K562 (cell line): Measurements from ENCODE around the gene OR4D2. TPM values are rescaled to one million over a fixed set of nuclear protein-coding genes. Genes with fewer than 3 reads are reported as not detected.

ENCODE experiments used
- ATAC-seq: fragments of 200-7000 bp; cut with Tn5 transposase; 3 replicates; pipeline ENCODE4 v1.9.1; 2020; ENCODE audit warnings: moderate library complexity
- BruUV-seq: library from RNA; stranded (reverse); fragments of 400-500 nt; replicated peaks from 2 replicates; lab custom pipeline; 2021; lab: Mats Ljungman, UMichigan
- CTCF ChIA-PET: fragments of 300-600 bp; formaldehyde crosslinking; extraction: SDS; loops from one replicate; lab custom pipeline; 2021; ENCODE audit warnings: low intra/inter-chr PET ratio; lab: Yijun Ruan, JAX
- POLR2A ChIA-PET: fragments of 300-600, 350-650 bp; sonication (Branson Sonifier 250); formaldehyde crosslinking; extraction: SDS; loops from one replicate; lab custom pipeline; 2021; ENCODE audit warnings: antibody characterized with exemption, inconsistent platforms; lab: Yijun Ruan, JAX
- DNase-seq, 4 experiments: peaks; one replicate each; pipeline versions ENCODE4 v3.0.0 to v3.0.0-alpha.2; 2011 to 2018; ENCODE audit warnings: low spot score in 3 of 4, mixed read lengths in 3 of 4; ENCODE audit errors: extremely low read depth in 1 of 4
- FAIRE-seq: peaks from 2 replicates; lab custom pipeline; 2011; peaks lifted over from hg19 to GRCh38; lab: Jason Lieb, UNC
- H2AFZ ChIP-seq: 2 replicates; pipeline ENCODE4 v1.6.0; 2011; ENCODE audit warnings: low read depth, low read length, control low read depth, inconsistent platforms
- H3K27ac ChIP-seq: fragments of 200-600 bp; 3 replicates; pipeline ENCODE4 v1.8.0; 2011; ENCODE audit warnings: low read depth, mild to moderate bottlenecking, control low read depth, inconsistent platforms, low read length, moderate library complexity, mixed read lengths; ENCODE audit errors: extremely low read depth
- H3K27me3 ChIP-seq, 2 experiments: fragments of 300-600 bp in 1 of 2; 2 replicates in 1 of 2; 3 replicates in 1 of 2; pipeline versions ENCODE4 v1.6.0 to v1.8.0; 2011; ENCODE audit warnings: inconsistent platforms in 2 of 2, low read length in 2 of 2, mild to moderate bottlenecking in 1 of 2, mixed read lengths in 1 of 2, moderate library complexity in 1 of 2; ENCODE audit not compliant: control insufficient read depth in 2 of 2, insufficient read depth in 2 of 2
- H3K36me3 ChIP-seq: fragments of 300-600 bp; 3 replicates; pipeline ENCODE4 v1.8.0; 2011; ENCODE audit warnings: mild to moderate bottlenecking, low read length, inconsistent platforms; ENCODE audit not compliant: control insufficient read depth, insufficient read depth
- H3K4me1 ChIP-seq, 2 experiments: fragments of 200-600 bp in 1 of 2; replicated peaks in 1 of 2; 2 replicates in 1 of 2; 3 replicates in 1 of 2; pipeline versions ENCODE4 v1.5.1 to v1.8.0; 2011; ENCODE audit warnings: inconsistent platforms in 2 of 2, low read length in 2 of 2, mild to moderate bottlenecking in 1 of 2, mixed read lengths in 1 of 2, moderate library complexity in 1 of 2; ENCODE audit not compliant: control insufficient read depth in 2 of 2, insufficient read depth in 2 of 2
- H3K4me2 ChIP-seq: 2 replicates; pipeline ENCODE4 v1.6.1; 2011; ENCODE audit warnings: low read length, control low read depth, inconsistent platforms, mixed read lengths; ENCODE audit not compliant: insufficient read depth
- H3K4me3 ChIP-seq: fragments of 200-600 bp; sonication (generic), shearing (Covaris generic); 2 replicates; pipeline ENCODE4 v1.5.1; 2016; ENCODE audit warnings: control low read depth, inconsistent platforms
- H3K79me2 ChIP-seq: fragments of 200-600 bp; 3 replicates; pipeline ENCODE4 v1.8.0; 2011; ENCODE audit warnings: low read length, inconsistent platforms; ENCODE audit not compliant: control insufficient read depth, insufficient read depth
- H3K9ac ChIP-seq, 2 experiments: 2 replicates each; pipeline versions ENCODE4 v1.6.0 to v1.6.1; 2011; ENCODE audit warnings: low read depth in 2 of 2, low read length in 2 of 2, control low read depth in 1 of 2, inconsistent platforms in 1 of 2, mild to moderate bottlenecking in 1 of 2, mixed read lengths in 1 of 2; ENCODE audit not compliant: insufficient read depth in 1 of 2
- H3K9me1 ChIP-seq: one replicate; pipeline ENCODE4 v1.6.0; 2011; ENCODE audit warnings: inconsistent platforms, mild to moderate bottlenecking, low read length, moderate library complexity; ENCODE audit not compliant: control insufficient read depth, insufficient read depth
- H3K9me3 ChIP-seq: replicated peaks from 2 replicates; pipeline ENCODE4 v1.5.1; 2011; ENCODE audit warnings: low read depth, low read length, inconsistent platforms; ENCODE audit not compliant: control insufficient read depth, insufficient read depth
- H4K20me1 ChIP-seq: replicated peaks from 2 replicates; pipeline ENCODE4 v1.6.1; 2011; ENCODE audit warnings: low read length, inconsistent platforms, mixed read lengths; ENCODE audit not compliant: control insufficient read depth, insufficient read depth
- ASH1L ChIP-seq: fragments of 450-650 bp; IDR thresholded peaks from 2 replicates; pipeline ENCODE4 v1.6.1; 2018; ENCODE audit warnings: borderline replicate concordance, mild to moderate bottlenecking, low read depth; ENCODE audit not compliant: partially characterized antibody
- CHD2 ChIP-seq: IDR thresholded peaks from 2 replicates; pipeline ENCODE4 v1.6.1; 2011; ENCODE audit warnings: low read depth, low read length
- CREB1 ChIP-seq, 2 experiments: sonication (generic) in 1 of 2; formaldehyde crosslinking in 1 of 2; IDR thresholded peaks; 2 replicates each; pipeline versions ENCODE4 v1.6.1 to v1.8.0; 2012 to 2022; ENCODE audit warnings: inconsistent platforms in 1 of 2, mild to moderate bottlenecking in 1 of 2, missing genetic modification reagents in 1 of 2, moderate library complexity in 1 of 2
- CSDE1 ChIP-seq, 2 experiments: fragments of 450-650 bp; IDR thresholded peaks; 2 replicates each; pipeline ENCODE4 v1.6.1; 2016; ENCODE audit warnings: mild to moderate bottlenecking in 1 of 2
- HNRNPUL1 ChIP-seq: fragments of 200-400 bp; formaldehyde crosslinking; IDR thresholded peaks from 2 replicates; pipeline ENCODE4 v1.6.1; 2017; ENCODE audit warnings: low read length
- MECOM ChIP-seq: fragments of 250-450 bp; sonication (Bioruptor Pico); IDR thresholded peaks from 2 replicates; pipeline ENCODE4 v1.8.0; 2022; ENCODE audit warnings: inconsistent platforms
- MTA1 ChIP-seq: fragments of 450-650 bp; IDR thresholded peaks from 2 replicates; pipeline ENCODE4 v1.6.1; 2017; ENCODE audit warnings: borderline replicate concordance
- NFIC ChIP-seq: fragments of 450-650 bp; IDR thresholded peaks from 2 replicates; pipeline ENCODE4 v1.6.1; 2017; ENCODE audit warnings: mild to moderate bottlenecking, inconsistent platforms
- NR3C1 ChIP-seq: sonication (generic); formaldehyde crosslinking; IDR thresholded peaks from 2 replicates; pipeline ENCODE4 v1.8.1; 2022; ENCODE audit warnings: missing genetic modification reagents
- RAD21 ChIP-seq, 2 experiments: fragments of 250-450 bp in 1 of 2; fragments of 450-650 bp in 1 of 2; sonication (Bioruptor Pico) in 1 of 2; formaldehyde crosslinking in 1 of 2; IDR thresholded peaks in 1 of 2; conservative IDR thresholded peaks in 1 of 2; 2 replicates each; pipeline versions ENCODE4 v1.4.0 to v1.8.0; 2020 to 2022; ENCODE audit warnings: mild to moderate bottlenecking in 2 of 2, moderate library complexity in 1 of 2
- SIX5 ChIP-seq, 2 experiments: IDR thresholded peaks; 2 replicates each; pipeline ENCODE4 v1.6.1; 2011; ENCODE audit warnings: low read length in 2 of 2, borderline replicate concordance in 1 of 2, low read depth in 1 of 2, mild to moderate bottlenecking in 1 of 2, moderate library complexity in 1 of 2; ENCODE audit not compliant: insufficient read depth in 1 of 2
- TBP ChIP-seq: optimal IDR thresholded peaks from 2 replicates; pipeline ENCODE3; 2011; ENCODE audit warnings: low read depth, low read length, improper control_type of control experiment
- TCF7L2 ChIP-seq: fragments of 150-350 bp; IDR thresholded peaks from 2 replicates; pipeline ENCODE4 v1.6.1; 2016; ENCODE audit warnings: low read depth, mild to moderate bottlenecking, low read length, moderate library complexity
- YY1 ChIP-seq, 3 experiments: IDR thresholded peaks; 2 replicates each; pipeline ENCODE4 v1.6.1; 2011; ENCODE audit warnings: low read length in 2 of 3, mild to moderate bottlenecking in 2 of 3, moderate library complexity in 2 of 3, borderline replicate concordance in 1 of 3, control low read depth in 1 of 3, low read depth in 1 of 3; ENCODE audit not compliant: insufficient read depth in 3 of 3, insufficient replicate concordance in 2 of 3, control insufficient read depth in 1 of 3, insufficient read length in 1 of 3; ENCODE audit errors: extremely low read depth in 1 of 3
- ZNF224 ChIP-seq: sonication (generic); formaldehyde crosslinking; IDR thresholded peaks from 2 replicates; pipeline ENCODE4 v1.8.0; 2022; ENCODE audit warnings: mild to moderate bottlenecking, missing genetic modification reagents
- ZNF384 ChIP-seq: IDR thresholded peaks from 2 replicates; pipeline ENCODE4 v1.6.1; 2012; ENCODE audit warnings: low read depth, low read length, improper control_type of control experiment
- WGBS: fragments of 100-300 bp; shearing (Covaris generic); methylation state at CpG from one replicate; pipeline ENCODE4 v1.1.6; 2016; ENCODE audit warnings: low coverage, mixed read lengths; ENCODE audit not compliant: insufficient coverage; ENCODE audit errors: missing lambda C conversion rate; 5-methylcytosine and 5-hydroxymethylcytosine counted together
- in situ Hi-C: fragments of 300-500 bp; cut with MboI; formaldehyde crosslinking; loops from 4 replicates; pipeline ENCODE4 v1.15.0; 2018; ENCODE audit warnings: inconsistent platforms, mixed read lengths
- intact Hi-C: fragments of 100-400 bp; cut with micrococcal nuclease; formaldehyde crosslinking; loops from 2 replicates; pipeline ENCODE4 v1.14.2; 2022
- polyA plus RNA-seq, 8 experiments: library from polyadenylated mRNA; depleted of rRNA in 4 of 8; stranded (reverse) in 5 of 8; unstranded in 3 of 8; fragments of >200 nt; fragmentation: Nextera tagmentation in 2 of 8; fragmentation: Illumina TruSeq in 1 of 8; extraction: Ambion mirVana in 2 of 8; extraction: Trizol in 1 of 8; gene quantifications; 2 replicates each; pipeline versions ENCODE4 v1.2.1 to v1.2.3, GENCODE V29; 2011 to 2014; ENCODE audit warnings: inconsistent platforms in 1 of 8, missing spikeins in 1 of 8
- total RNA-seq, 7 experiments: library from RNA; depleted of rRNA in 6 of 7; stranded (reverse); fragments of >200 nt in 6 of 7; fragmentation: Illumina TruSeq in 2 of 7; extraction: Trizol in 2 of 7; gene quantifications; 2 replicates each; pipeline versions ENCODE4 v1.2.1 to v1.2.3, GENCODE V29; 2011 to 2021; ENCODE audit warnings: low replicate concordance in 1 of 7
- TF ChIP-seq, protein P1 (sequence below): fragments of 450-650 bp; formaldehyde crosslinking; IDR thresholded peaks from 2 replicates; pipeline ENCODE4 v1.4.0; 2020; ENCODE audit warnings: mild to moderate bottlenecking, moderate library complexity
- TF ChIP-seq, protein P2 (sequence below): fragments of 250-450 bp; sonication (Bioruptor Pico); IDR thresholded peaks from 2 replicates; pipeline ENCODE4 v1.8.0; 2021; ENCODE audit warnings: borderline replicate concordance, mild to moderate bottlenecking, moderate library complexity; ENCODE audit not compliant: poor library complexity, severe bottlenecking

The OR4D2 gene
- total and polyA plus RNA-seq, 9 of the 15 experiments (the other 6 are each of a cell fraction or from before 2014, with no cell fraction given): not detected

DNA sequence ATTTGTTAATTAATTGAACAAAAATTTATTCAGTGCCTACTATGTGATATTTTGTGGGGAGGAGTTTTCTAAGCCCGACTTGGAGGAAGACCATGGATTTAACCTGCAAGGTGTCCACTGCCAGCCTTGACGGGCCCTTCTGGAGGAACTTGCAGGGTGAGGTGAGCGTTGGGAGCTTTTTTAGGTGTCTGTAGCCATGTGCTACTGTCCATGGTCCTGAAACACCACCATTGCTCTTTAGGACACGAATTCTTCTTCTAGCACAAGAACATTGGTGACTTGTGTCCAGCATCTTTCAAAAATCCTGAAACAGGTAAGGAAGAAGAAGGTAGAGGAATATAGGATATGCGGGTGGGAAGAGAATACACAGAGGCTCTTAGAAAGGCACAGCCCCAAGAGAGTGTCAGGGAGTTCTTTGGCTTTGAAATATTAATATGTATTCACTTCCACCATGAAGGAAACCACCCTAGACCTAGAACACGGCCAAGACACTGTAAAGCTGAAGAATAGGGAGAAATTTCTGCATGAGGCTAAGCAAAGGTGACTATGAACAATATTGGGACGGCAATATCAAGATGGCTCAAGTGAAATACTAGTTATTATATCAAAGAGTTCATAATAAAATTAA, 46.5 kb upstream of the OR4D2 start (continued):
- no peak for TF ChIP-seq CSDE1 (IDR thresholded peaks at IDR 0.05)
- TF ChIP-seq SIX5 (IDR thresholded peaks at IDR 0.05; ENCODE audit: borderline replicate concordance in 1 of 2, insufficient read depth in 1 of 2, low read depth in 1 of 2, low read length in 2 of 2): no peak
- TF ChIP-seq NR3C1: peak; percentile 54; the same call in 1 of the 2 replicates
- no peak for TF ChIP-seq CREB1 (IDR thresholded peaks at IDR 0.05)
- TF ChIP-seq CREB1 (CRISPR knock-in tag; IDR thresholded peaks at IDR 0.05): peak; percentile 29; the same call in 1 of the 2 replicates
- no peak for TF ChIP-seq ZNF224 (CRISPR knock-in tag)
- no peak for TF ChIP-seq MECOM (CRISPR knock-in tag)

DNA sequence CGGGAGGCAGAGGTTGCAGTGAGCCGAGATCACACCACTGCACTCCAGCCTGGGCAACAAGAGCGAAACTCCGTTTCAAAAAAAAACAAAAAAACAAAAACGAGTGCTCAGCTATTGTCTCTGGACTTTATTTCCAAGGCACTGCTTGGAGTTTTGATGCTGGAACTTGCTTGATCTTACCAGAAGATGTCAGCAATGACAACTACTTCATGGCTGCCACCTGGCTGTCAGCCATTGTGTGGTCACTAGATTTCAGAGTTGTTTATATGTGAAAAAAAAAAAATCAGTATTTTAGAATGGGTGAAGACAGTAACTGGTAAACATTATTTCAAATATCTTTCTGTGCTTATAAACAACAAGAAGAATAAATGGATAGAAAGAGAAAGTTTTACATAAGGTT, 44.9 kb upstream of the OR4D2 start:
- Histone ChIP-seq H3K27ac (no peak overlapping the region), H3K9me3 (no peaks in the 10 kb centered on the region), H4K20me1 (no peaks in the 10 kb centered on the region), H2AFZ (no peak overlapping the region), H3K9me1 (no peaks in the 10 kb centered on the region), H3K36me3 (no peaks in the 10 kb centered on the region), H3K4me2 (no peak overlapping the region), H3K4me3 (no peak overlapping the region), H3K9ac (no peak overlapping the region), H3K79me2 (no peaks in the 10 kb centered on the region), H3K4me1 (no peaks in the 10 kb centered on the region), H3K27me3 (peaks cover 2 to 4% of the 10 kb centered on the region in 2 experiments; a peak in 3 of 5 replicates)
- POLR2A ChIA-PET: no interaction called here
- DNase-seq (peak; percentile 17 to 60 (median 30)), FAIRE-seq (peak; percentile 84), ATAC-seq (peak; percentile 75)
- CTCF ChIA-PET: interaction anchor here (0.6 to 1.5 kb wide), 4 partner anchors 323 to 356 kb away, joined by 3 to 12 read pairs (median 3); no protein-coding TSS in a partner anchor
- in situ Hi-C loops: loop anchor here (10.0 to 25.0 kb wide), 2 partner anchors 333 to 985 kb away; no protein-coding TSS in a partner anchor
- WGBS: 0% methylated on average over 5 of the region's 5 CpGs
- BruUV-seq: no TSS peak
- intact Hi-C loops: loop anchor here (1.0 to 5.0 kb wide), 3 partner anchors 50 to 325 kb away; no protein-coding TSS in a partner anchor
- no peak for TF ChIP-seq HNRNPUL1
- TF ChIP-seq MTA1: no peak
- no peak for TF ChIP-seq TBP
- TF ChIP-seq YY1 (IDR thresholded peaks at IDR 0.05; ENCODE audit: borderline replicate concordance in 1 of 3, control insufficient read depth in 1 of 3, extremely low read depth in 1 of 3, insufficient read depth in 3 of 3, insufficient read length in 1 of 3, insufficient replicate concordance in 2 of 3, low read depth in 1 of 3, low read length in 2 of 3): peak; percentile 17 to 74 (median 30)
- TF ChIP-seq ZNF384: peak; percentile 73
- TF ChIP-seq NFIC: peak; percentile 82
- TF ChIP-seq, protein P1, sequence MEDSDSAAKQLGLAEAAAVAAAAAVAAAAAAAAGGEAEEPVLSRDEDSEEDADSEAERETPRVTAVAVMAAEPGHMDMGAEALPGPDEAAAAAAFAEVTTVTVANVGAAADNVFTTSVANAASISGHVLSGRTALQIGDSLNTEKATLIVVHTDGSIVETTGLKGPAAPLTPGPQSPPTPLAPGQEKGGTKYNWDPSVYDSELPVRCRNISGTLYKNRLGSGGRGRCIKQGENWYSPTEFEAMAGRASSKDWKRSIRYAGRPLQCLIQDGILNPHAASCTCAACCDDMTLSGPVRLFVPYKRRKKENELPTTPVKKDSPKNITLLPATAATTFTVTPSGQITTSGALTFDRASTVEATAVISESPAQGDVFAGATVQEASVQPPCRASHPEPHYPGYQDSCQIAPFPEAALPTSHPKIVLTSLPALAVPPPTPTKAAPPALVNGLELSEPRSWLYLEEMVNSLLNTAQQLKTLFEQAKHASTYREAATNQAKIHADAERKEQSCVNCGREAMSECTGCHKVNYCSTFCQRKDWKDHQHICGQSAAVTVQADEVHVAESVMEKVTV (CRISPR knock-in tag): peak; percentile 76
- no peak for TF ChIP-seq CHD2
- peak; percentile 75 to 83 for TF ChIP-seq RAD21 (CRISPR knock-in tag; conservative IDR thresholded peaks at IDR 0.05 in 1 of 2, IDR thresholded peaks at IDR 0.05 in 1 of 2)
- TF ChIP-seq TCF7L2: no peak
- no peak for TF ChIP-seq ASH1L
- TF ChIP-seq, protein P2, sequence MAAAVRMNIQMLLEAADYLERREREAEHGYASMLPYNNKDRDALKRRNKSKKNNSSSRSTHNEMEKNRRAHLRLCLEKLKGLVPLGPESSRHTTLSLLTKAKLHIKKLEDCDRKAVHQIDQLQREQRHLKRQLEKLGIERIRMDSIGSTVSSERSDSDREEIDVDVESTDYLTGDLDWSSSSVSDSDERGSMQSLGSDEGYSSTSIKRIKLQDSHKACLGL (CRISPR knock-in tag): no peak
